Measurements from ENCODE around the gene KCNIP4. TPM values are rescaled to one million over a fixed set of nuclear protein-coding genes. Genes with fewer than 3 reads are reported as not detected.

Gene KCNIP4
- total RNA-seq, 1 donor from 2014 or later = not detected

GRCh38 chr4:20944451-20944850, 1004.1 kb downstream of the KCNIP4 start:
- Mint-ChIP-seq H3K4me1 (ENCODE audit: low read depth) (no peaks in the 10 kb centered on the region), H3K4me3 (no peak overlapping the region), H3K27ac (no peak overlapping the region), H3K9me3 (peaks cover 6% of the 10 kb centered on the region), H3K36me3 (ENCODE audit: low read depth) (no peaks in the 10 kb centered on the region), H3K27me3 (ENCODE audit: insufficient read depth) (no peaks in the 10 kb centered on the region)
- intact Hi-C loops (cut with micrococcal nuclease) = no loop called here
- no peak for DNase-seq (ENCODE audit: low spot score)

DNA sequence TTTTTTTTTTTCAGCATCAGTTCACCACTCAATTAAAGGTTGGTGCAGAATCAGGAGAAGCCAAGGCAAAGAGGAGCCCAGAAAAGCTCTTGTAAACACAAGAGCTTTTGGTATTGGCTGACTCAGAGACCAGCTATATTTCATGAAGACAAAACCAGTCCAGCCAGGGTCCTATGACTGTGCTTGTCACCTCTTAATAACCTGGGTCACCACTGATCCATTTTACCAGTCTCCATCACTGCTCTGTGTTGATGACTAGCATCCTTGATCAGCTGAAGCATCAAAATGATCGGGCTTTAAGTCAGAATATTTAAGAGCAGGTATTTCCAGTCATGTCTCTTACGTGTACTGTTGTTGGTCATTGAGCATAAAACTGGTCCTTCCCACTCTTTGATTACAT, 1010.4 kb downstream of the KCNIP4 start:
- Mint-ChIP-seq H3K27me3 (ENCODE audit: insufficient read depth) (no peaks in the 10 kb centered on the region), H3K4me3 (no peak overlapping the region), H3K9me3 (peaks cover 11% of the 10 kb centered on the region), H3K4me1 (ENCODE audit: low read depth) (no peaks in the 10 kb centered on the region), H3K27ac (no peak overlapping the region), H3K36me3 (ENCODE audit: low read depth) (no peaks in the 10 kb centered on the region)
- intact Hi-C loops (cut with micrococcal nuclease) = no loop called here
- DNase-seq (ENCODE audit: low spot score) = no peak

GRCh38 chr4:20926529-20926928, 1022.0 kb downstream of the KCNIP4 start:
- Mint-ChIP-seq H3K27me3 (ENCODE audit: insufficient read depth) (no peaks in the 10 kb centered on the region), H3K36me3 (ENCODE audit: low read depth) (no peaks in the 10 kb centered on the region), H3K9me3 (no peaks in the 10 kb centered on the region), H3K4me1 (ENCODE audit: low read depth) (no peaks in the 10 kb centered on the region), H3K4me3 (no peak overlapping the region), H3K27ac (no peak overlapping the region)
- intact Hi-C loops (cut with micrococcal nuclease) = no loop called here
- DNase-seq (ENCODE audit: low spot score) = no peak

DNA sequence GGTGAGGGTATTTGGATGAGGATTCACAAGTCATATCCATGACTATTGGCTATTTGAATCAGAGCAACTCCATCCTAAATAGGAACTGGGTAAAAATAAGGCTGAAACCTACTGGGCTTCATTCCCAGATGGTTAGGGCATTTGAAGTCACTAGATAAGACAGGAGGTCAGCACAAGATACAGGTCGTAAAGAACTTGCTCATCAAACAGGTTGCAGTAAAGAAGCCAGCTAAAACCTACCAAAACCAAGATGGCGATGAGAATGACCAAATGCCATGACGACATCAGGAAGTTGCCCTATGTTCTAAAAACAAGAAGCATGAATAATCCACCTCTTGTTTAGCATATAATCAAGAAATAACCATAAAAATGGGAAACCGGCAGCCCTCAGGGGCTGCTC, 1023.4 kb downstream of the KCNIP4 start:
- Mint-ChIP-seq H3K9me3 (peaks cover 5% of the 10 kb centered on the region), H3K4me3 (no peak overlapping the region), H3K36me3 (ENCODE audit: low read depth) (no peaks in the 10 kb centered on the region), H3K27ac (no peak overlapping the region), H3K4me1 (ENCODE audit: low read depth) (no peaks in the 10 kb centered on the region), H3K27me3 (ENCODE audit: insufficient read depth) (no peaks in the 10 kb centered on the region)
- DNase-seq (ENCODE audit: low spot score) = no peak
- intact Hi-C loops (cut with micrococcal nuclease) = no loop called here

DNA sequence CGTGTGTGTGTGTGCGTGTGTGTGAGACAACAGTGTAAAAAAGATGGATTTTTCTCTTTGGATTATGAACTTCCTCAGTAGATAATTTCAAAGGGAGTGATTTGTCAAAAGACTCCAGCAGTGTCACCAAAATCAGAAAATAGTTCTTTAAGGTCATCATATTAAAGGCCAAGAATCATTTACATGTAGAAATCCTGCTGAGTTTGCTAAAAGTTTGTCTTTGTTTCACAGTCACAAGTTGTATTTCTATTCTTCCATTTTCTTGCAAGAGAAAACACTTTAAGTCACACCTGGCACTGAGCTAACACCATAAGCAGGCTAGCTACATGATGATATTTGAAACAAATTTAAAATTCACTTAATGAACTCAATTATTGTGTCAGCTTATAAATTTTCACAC, 1025.6 kb downstream of the KCNIP4 start:
- intact Hi-C loops (cut with micrococcal nuclease) = no loop called here
- DNase-seq (ENCODE audit: low spot score) = no peak
- peaks cover 5% of the 10 kb centered on the region for H3K9me3 Mint-ChIP-seq
- H3K36me3 Mint-ChIP-seq (ENCODE audit: low read depth) = no peaks in the 10 kb centered on the region
- H3K4me3 Mint-ChIP-seq = no peak overlapping the region
- no peak overlapping the region for H3K27ac Mint-ChIP-seq
- H3K27me3 Mint-ChIP-seq (ENCODE audit: insufficient read depth) = no peaks in the 10 kb centered on the region
- H3K4me1 Mint-ChIP-seq (ENCODE audit: low read depth) = no peaks in the 10 kb centered on the region

DNA sequence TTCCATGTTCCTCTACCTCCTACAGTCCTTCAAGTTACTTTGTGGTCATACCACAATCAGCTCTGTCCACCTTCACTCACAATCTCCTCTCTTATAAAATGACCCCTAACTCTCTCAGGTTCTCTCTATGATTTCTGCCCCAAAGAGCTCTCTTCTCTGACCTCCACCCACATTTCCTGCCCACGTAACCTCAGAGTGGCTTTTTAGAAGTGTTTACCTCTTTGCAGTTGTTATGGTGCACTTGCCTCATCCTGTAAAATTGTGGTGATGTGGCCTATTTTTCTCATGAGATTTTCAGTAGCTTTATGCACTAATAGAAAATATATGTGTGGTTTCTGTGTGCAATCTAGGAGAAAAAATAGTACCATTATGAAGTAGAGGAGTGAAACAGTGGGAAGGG, 1032.5 kb downstream of the KCNIP4 start:
- H3K4me1 Mint-ChIP-seq (ENCODE audit: low read depth) = peaks cover 5% of the 10 kb centered on the region
- peaks cover 3% of the 10 kb centered on the region for H3K9me3 Mint-ChIP-seq
- no peak for DNase-seq (ENCODE audit: low spot score)
- no peaks in the 10 kb centered on the region for H3K36me3 Mint-ChIP-seq (ENCODE audit: low read depth)
- H3K27me3 Mint-ChIP-seq (ENCODE audit: insufficient read depth) = no peaks in the 10 kb centered on the region
- H3K27ac Mint-ChIP-seq = no peak overlapping the region
- intact Hi-C loops (cut with micrococcal nuclease) = no loop called here
- no peak overlapping the region for H3K4me3 Mint-ChIP-seq

DNA sequence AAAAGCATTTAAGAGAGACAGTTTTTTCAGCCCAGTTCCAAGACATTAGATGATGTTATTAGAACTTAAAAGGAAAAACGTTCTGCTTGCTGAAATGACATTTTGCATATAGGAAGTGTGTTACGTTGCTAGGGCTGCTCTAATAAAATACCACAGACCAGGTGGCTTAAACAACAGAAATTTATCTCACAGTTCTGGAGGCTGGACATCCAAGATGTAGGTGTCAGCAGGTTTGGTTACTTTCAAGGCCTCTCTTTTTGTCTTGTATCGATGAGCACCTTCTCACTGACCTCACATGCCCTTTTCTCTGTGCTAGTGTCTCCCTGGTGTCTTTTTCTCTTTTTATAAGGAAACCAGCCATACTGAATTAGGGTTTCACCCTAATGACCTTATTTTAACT, 1043.6 kb downstream of the KCNIP4 start:
- Mint-ChIP-seq H3K27me3 (ENCODE audit: insufficient read depth) (no peaks in the 10 kb centered on the region), H3K9me3 (no peaks in the 10 kb centered on the region), H3K4me3 (no peak overlapping the region), H3K4me1 (ENCODE audit: low read depth) (no peaks in the 10 kb centered on the region), H3K27ac (no peak overlapping the region), H3K36me3 (ENCODE audit: low read depth) (no peaks in the 10 kb centered on the region)
- no peak for DNase-seq (ENCODE audit: low spot score)
- intact Hi-C loops (cut with micrococcal nuclease) = no loop called here

DNA sequence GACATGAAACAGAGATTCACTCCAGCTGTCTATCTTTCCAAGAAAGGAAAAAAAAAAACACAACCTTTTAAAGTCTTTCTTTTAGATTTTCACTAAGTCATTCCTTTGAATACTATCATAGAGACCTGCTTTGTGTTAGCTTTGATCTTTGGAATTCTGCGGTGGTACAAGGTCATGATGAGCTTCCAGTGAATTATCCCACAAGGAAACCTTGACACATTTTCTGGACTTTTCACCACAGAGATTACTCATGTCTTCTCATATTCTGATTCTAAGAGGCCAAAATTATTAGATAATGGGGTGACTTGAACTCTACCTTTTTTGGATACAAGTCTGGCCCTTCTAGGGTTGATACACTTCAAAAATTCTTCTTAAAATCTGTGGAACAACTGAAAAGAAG, 1046.7 kb downstream of the KCNIP4 start:
- DNase-seq (ENCODE audit: low spot score) = no peak
- no peaks in the 10 kb centered on the region for H3K4me1 Mint-ChIP-seq (ENCODE audit: low read depth)
- no peak overlapping the region for H3K27ac Mint-ChIP-seq
- H3K36me3 Mint-ChIP-seq (ENCODE audit: low read depth) = no peaks in the 10 kb centered on the region
- intact Hi-C loops (cut with micrococcal nuclease) = no loop called here
- no peak overlapping the region for H3K4me3 Mint-ChIP-seq
- no peaks in the 10 kb centered on the region for H3K27me3 Mint-ChIP-seq (ENCODE audit: insufficient read depth)
- peaks cover 4% of the 10 kb centered on the region for H3K9me3 Mint-ChIP-seq

- Mint-ChIP-seq H3K36me3 (ENCODE audit: low read depth) (no peaks in the 10 kb centered on the region), H3K9me3 (peaks cover 4% of the 10 kb centered on the region), H3K4me3 (no peak overlapping the region), H3K4me1 (ENCODE audit: low read depth) (no peaks in the 10 kb centered on the region), H3K27me3 (ENCODE audit: insufficient read depth) (no peaks in the 10 kb centered on the region), H3K27ac (no peak overlapping the region)
- DNase-seq (ENCODE audit: low spot score) = no peak
- intact Hi-C loops (cut with micrococcal nuclease) = no loop called here
Measured at GRCh38 chr4:20899591-20899990, 1049.0 kb downstream of the KCNIP4 start.

GRCh38 chr4:20895988-20896387, 1052.6 kb downstream of the KCNIP4 start:
- intact Hi-C loops (cut with micrococcal nuclease) = no loop called here
- H3K9me3 Mint-ChIP-seq = peaks cover 4% of the 10 kb centered on the region
- DNase-seq (ENCODE audit: low spot score) = no peak
- no peaks in the 10 kb centered on the region for H3K27me3 Mint-ChIP-seq (ENCODE audit: insufficient read depth)
- no peaks in the 10 kb centered on the region for H3K36me3 Mint-ChIP-seq (ENCODE audit: low read depth)
- H3K27ac Mint-ChIP-seq = no peak overlapping the region
- H3K4me3 Mint-ChIP-seq = no peak overlapping the region
- H3K4me1 Mint-ChIP-seq (ENCODE audit: low read depth) = no peaks in the 10 kb centered on the region

- Mint-ChIP-seq H3K9me3 (peaks cover 4% of the 10 kb centered on the region), H3K36me3 (ENCODE audit: low read depth) (no peaks in the 10 kb centered on the region), H3K4me1 (ENCODE audit: low read depth) (no peaks in the 10 kb centered on the region), H3K27me3 (ENCODE audit: insufficient read depth) (no peaks in the 10 kb centered on the region), H3K4me3 (no peak overlapping the region), H3K27ac (no peak overlapping the region)
- DNase-seq (ENCODE audit: low spot score) = no peak
- intact Hi-C loops (cut with micrococcal nuclease) = no loop called here
Measured at GRCh38 chr4:20895208-20895607, 1053.4 kb downstream of the KCNIP4 start.

DNA sequence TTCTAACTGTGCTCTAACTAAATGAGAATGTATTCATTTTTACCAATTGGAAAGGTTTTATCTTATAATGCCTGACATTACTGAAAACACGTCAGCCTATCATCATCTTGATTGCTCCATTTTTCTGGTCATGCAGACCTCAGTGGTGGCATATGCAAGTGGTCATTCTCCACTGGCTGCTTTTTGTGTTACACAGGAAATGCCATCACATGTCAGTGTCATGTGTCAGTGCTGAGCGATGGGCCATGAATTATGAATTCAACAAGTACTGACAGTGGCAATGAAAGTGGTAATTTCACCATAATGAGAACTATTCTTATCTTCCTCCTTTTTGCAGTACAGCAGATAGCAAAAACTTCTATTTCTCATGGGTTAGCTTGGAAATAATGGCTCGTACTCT, 1057.8 kb downstream of the KCNIP4 start:
- Mint-ChIP-seq H3K4me3 (no peak overlapping the region), H3K27ac (no peak overlapping the region), H3K4me1 (ENCODE audit: low read depth) (no peaks in the 10 kb centered on the region), H3K36me3 (ENCODE audit: low read depth) (no peaks in the 10 kb centered on the region), H3K27me3 (ENCODE audit: insufficient read depth) (no peaks in the 10 kb centered on the region), H3K9me3 (no peaks in the 10 kb centered on the region)
- DNase-seq (ENCODE audit: low spot score) = no peak
- intact Hi-C loops (cut with micrococcal nuclease) = no loop called here

- intact Hi-C loops (cut with micrococcal nuclease) = no loop called here
- Mint-ChIP-seq H3K4me1 (ENCODE audit: low read depth) (no peaks in the 10 kb centered on the region), H3K27ac (no peak overlapping the region), H3K27me3 (ENCODE audit: insufficient read depth) (no peaks in the 10 kb centered on the region), H3K9me3 (no peaks in the 10 kb centered on the region), H3K4me3 (no peak overlapping the region), H3K36me3 (ENCODE audit: low read depth) (no peaks in the 10 kb centered on the region)
- no peak for DNase-seq (ENCODE audit: low spot score)
Measured at GRCh38 chr4:20889901-20890300, 1058.7 kb downstream of the KCNIP4 start.

GRCh38 chr4:20883677-20884076, 1064.9 kb downstream of the KCNIP4 start:
- Mint-ChIP-seq H3K27me3 (ENCODE audit: insufficient read depth) (no peaks in the 10 kb centered on the region), H3K36me3 (ENCODE audit: low read depth) (no peaks in the 10 kb centered on the region), H3K27ac (no peak overlapping the region), H3K4me3 (no peak overlapping the region), H3K4me1 (ENCODE audit: low read depth) (no peaks in the 10 kb centered on the region), H3K9me3 (peaks cover under 1% of the 10 kb centered on the region)
- intact Hi-C loops (cut with micrococcal nuclease) = no loop called here
- no peak for DNase-seq (ENCODE audit: low spot score)
